ENCODE data around the gene NOL12.
"Not testable (repeated sequence)": the region's sequence is repeated elsewhere in the genome, so short reads cannot be mapped to it uniquely, and the experiment has no call there.

NOL12 gene

DNA sequence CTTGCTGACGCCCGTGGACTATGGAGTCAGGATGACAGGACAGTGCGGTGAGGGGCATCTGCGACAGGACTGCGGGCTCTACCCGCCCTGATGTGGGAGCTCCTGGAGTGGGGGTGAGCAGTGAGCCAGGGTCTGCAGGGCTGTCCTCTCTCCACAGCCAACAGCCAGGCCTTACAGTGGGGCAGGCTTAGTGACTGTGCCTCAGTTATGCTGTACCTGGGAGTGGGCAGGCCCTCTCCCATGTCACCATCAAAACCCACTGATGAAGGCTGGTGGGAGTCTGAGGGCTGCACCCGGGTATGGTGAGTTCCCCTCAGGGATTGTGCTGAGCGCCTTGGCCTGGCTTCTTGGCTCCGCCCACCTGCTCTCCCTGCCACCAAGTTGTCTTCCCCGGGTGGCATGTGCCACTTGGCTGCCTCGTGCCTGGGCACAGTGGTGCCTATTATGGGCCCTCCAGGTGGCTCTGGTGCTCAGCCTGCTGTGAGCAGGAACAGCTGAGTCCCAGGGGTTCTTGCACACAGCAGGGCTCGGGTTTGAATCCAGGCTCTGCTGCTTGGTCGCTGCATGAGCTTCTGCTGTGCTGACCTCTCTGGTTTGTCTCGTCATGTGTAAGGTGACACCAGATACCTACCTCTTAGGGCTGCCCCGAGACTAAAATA lies 6.6 kb downstream of the NOL12 start (continued):
- TF ChIP-seq RARB (CRISPR knock-in tag; IDR thresholded peaks at IDR 0.05) = no peak
- TF ChIP-seq ARNTL (CRISPR knock-in tag; IDR thresholded peaks at IDR 0.05; ENCODE audit: borderline replicate concordance, low read depth) = no peak
- TF ChIP-seq GLIS3 (CRISPR knock-in tag; IDR thresholded peaks at IDR 0.05) = no peak
- no peak for TF ChIP-seq SNAI2 (CRISPR knock-in tag; IDR thresholded peaks at IDR 0.05)

DNA sequence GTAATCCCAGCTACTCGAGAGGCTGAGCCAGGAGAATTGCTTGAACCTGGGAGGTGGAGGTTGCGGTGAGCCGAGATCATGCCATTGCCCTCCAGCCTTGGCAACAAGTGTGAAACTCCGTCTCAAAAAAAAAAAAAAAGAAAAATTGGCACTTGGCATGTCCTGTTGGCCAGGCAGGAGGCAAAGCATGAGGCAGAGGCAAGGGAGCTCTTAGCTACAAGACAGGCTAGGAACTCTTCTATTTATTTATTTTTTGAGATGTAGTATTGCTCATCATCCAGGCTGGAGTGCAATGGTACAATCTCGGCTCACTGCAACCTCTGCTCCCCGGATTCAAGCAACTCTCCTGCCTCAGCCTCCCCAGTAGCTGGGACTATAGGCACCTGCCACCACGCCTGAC lies 8.0 kb downstream of the NOL12 start:
- ATAC-seq = not testable (repeated sequence)

DNA sequence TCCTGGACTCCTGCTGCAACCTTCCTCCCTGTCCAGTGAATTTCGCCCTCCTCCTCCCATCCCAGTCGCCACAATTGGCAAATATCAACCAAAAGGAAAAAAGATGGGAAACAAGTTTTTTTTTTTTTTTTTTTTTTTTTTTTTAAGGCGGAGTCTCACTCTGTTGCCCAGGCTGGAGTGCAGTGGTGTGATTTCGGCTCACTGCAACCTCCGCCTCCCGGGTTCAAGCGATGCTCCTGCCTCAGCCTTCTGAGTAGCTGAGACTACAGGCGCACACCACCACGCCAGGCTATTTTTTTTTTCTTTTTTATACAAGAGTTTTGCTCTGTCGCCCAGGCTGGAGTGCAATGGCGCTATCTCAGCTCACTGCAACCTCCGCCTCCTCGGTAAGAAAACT lies 10.1 kb downstream of the NOL12 start:
- not testable (repeated sequence) for ATAC-seq

DNA sequence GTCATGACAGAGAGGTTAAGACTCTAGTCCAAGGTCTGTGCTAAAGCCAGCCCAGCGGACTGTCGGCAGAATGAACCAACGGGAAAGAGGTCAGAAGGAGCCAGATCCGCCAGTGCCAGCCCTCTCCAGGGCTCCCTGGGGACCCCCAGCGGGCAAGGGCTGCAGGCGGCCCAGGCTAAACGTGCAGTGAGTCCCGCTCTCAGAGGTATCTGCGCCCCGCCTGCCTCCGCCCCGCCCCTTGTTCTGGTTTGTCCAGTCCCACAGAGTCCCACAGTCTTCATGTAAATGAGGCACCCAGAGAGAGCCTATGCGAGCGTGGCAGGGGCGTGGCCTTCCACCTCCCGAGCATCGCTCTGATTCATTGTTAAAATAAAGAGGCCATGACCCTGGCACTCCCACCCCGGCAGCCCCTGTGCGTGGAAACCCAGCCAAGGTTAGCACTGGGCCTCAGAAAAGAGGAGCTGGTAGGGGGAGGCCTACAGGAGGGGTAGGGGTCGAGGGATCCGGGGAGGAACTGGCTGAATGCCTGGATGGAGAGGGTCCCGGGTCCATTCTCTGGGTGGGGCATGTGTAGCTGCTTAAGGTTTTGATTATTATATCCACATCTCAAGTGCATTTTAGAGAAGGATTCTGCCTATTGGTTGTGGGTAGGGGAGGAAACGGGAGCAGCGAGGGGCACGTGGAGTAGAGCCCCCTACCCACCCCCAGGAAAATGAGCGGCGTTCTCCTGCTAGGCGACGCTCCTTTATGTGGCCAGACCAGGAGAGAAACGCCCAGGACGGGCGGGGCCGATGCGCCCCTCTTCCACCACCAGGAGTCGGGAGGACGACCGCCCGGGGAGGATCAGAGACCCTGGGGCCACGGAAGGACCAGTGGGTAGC lies 10.8 kb downstream of the NOL12 start, which contains the start of gene TRIOBP:
TRIOBP (plus strand) TSS at position 392 of the 881 bp plus-strand sequence. CDS start 4,318 bp downstream, outside the sequence.
- TF ChIP-seq ZNF70 (CRISPR knock-in tag; IDR thresholded peaks at IDR 0.05) (no peak), SNAI2 (CRISPR knock-in tag; IDR thresholded peaks at IDR 0.05) (no peak), ZNF565 (CRISPR knock-in tag; conservative IDR thresholded peaks at IDR 0.05; ENCODE audit: low read depth) (no peak)
- TF ChIP-seq, protein P1, sequence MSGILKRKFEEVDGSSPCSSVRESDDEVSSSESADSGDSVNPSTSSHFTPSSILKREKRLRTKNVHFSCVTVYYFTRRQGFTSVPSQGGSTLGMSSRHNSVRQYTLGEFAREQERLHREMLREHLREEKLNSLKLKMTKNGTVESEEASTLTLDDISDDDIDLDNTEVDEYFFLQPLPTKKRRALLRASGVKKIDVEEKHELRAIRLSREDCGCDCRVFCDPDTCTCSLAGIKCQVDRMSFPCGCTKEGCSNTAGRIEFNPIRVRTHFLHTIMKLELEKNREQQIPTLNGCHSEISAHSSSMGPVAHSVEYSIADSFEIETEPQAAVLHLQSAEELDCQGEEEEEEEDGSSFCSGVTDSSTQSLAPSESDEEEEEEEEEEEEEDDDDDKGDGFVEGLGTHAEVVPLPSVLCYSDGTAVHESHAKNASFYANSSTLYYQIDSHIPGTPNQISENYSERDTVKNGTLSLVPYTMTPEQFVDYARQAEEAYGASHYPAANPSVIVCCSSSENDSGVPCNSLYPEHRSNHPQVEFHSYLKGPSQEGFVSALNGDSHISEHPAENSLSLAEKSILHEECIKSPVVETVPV (CRISPR knock-in tag; IDR thresholded peaks at IDR 0.05) = 0 out of 2 replicates have a peak, but pooled peaks have one; percentile 27
- ATAC-seq = peak; percentile 100

DNA sequence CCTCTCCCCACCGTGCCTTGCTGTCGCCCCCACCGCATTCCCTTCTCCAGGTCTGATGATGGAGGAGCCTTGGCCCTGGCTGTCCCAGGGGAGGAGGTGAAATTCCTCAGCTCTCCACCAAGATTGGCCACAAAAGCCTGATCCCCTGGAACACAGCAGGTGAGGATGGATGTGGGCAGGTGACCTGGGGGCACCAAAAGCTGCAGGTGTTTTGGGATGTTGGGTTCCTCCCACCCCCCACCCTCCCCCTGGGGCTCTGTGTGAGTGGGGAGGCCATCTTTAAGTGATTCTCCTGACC lies 11.3 kb downstream of the NOL12 start:
- no peak for ATAC-seq
- TF ChIP-seq RARB (CRISPR knock-in tag; IDR thresholded peaks at IDR 0.05) (no peak), ZNF70 (CRISPR knock-in tag; IDR thresholded peaks at IDR 0.05) (0 out of 2 replicates have a peak, but pooled peaks have one; percentile 23)

DNA sequence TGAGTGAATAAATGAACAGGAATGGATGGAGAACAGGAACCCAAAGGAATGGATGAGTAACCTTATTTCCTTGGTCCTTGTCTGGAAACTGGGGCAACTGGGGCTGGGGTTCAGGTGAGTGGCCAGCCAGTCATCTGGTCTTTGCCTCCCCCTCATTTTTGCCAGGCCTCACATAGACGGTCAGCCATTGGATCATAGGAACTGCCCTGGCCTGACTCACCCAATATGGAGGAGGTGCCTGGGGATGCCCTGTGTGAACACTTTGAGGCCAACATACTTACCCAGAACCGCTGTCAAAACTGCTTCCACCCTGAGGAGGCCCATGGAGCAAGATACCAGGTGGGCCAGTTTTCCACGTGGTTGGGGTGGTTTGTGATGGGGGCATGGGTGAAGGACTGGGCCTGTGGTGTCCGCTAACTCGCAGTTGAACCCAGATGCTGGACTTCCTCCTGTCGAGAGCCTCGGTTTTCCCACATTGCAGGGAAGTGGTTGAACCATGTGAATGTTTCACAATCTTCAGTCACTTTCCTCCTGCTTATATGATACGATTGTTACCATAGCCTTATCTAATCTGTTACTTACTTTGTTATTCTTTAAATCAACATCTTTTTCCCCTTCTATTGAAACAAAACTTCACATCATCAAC lies 15.1 kb downstream of the NOL12 start:
- TF ChIP-seq CSDC2 (CRISPR knock-in tag; IDR thresholded peaks at IDR 0.05) = no peak
- TF ChIP-seq TOX (CRISPR knock-in tag; IDR thresholded peaks at IDR 0.05; ENCODE audit: borderline replicate concordance) = no peak
- no peak for ATAC-seq

DNA sequence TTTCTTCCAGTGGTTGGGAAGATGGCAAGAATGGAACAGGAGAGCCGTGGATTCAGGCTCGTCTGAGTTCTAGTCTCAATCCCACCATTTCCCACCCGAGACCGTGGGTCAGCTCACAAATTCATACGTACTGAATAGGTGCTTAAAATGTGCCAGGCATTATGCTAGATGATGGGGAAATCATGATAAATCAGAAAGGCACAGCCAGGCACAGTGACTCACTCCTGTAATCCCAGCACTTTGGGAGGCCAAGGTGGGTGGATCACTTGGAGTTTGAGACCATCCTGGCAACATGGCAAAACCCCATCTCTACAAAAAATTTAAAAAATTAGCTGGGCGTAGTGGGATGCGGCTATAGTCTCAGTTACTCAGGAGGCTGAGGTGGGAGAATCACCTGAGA lies 17.8 kb downstream of the NOL12 start:
- TF ChIP-seq PPARA (CRISPR knock-in tag; IDR thresholded peaks at IDR 0.05; ENCODE audit: borderline replicate concordance) (no peak), RARB (CRISPR knock-in tag; IDR thresholded peaks at IDR 0.05) (no peak), TCF4 (CRISPR knock-in tag; IDR thresholded peaks at IDR 0.05; ENCODE audit: borderline replicate concordance) (no peak), CSDC2 (CRISPR knock-in tag; IDR thresholded peaks at IDR 0.05) (no peak), OSR1 (CRISPR knock-in tag; IDR thresholded peaks at IDR 0.05) (no peak), GLIS3 (CRISPR knock-in tag; IDR thresholded peaks at IDR 0.05) (no peak), BACH2 (CRISPR knock-in tag; IDR thresholded peaks at IDR 0.05; ENCODE audit: borderline replicate concordance) (no peak), ZFP3 (CRISPR knock-in tag; IDR thresholded peaks at IDR 0.05) (no peak), ZNF565 (CRISPR knock-in tag; conservative IDR thresholded peaks at IDR 0.05; ENCODE audit: low read depth) (no peak)
- TF ChIP-seq, protein P2, sequence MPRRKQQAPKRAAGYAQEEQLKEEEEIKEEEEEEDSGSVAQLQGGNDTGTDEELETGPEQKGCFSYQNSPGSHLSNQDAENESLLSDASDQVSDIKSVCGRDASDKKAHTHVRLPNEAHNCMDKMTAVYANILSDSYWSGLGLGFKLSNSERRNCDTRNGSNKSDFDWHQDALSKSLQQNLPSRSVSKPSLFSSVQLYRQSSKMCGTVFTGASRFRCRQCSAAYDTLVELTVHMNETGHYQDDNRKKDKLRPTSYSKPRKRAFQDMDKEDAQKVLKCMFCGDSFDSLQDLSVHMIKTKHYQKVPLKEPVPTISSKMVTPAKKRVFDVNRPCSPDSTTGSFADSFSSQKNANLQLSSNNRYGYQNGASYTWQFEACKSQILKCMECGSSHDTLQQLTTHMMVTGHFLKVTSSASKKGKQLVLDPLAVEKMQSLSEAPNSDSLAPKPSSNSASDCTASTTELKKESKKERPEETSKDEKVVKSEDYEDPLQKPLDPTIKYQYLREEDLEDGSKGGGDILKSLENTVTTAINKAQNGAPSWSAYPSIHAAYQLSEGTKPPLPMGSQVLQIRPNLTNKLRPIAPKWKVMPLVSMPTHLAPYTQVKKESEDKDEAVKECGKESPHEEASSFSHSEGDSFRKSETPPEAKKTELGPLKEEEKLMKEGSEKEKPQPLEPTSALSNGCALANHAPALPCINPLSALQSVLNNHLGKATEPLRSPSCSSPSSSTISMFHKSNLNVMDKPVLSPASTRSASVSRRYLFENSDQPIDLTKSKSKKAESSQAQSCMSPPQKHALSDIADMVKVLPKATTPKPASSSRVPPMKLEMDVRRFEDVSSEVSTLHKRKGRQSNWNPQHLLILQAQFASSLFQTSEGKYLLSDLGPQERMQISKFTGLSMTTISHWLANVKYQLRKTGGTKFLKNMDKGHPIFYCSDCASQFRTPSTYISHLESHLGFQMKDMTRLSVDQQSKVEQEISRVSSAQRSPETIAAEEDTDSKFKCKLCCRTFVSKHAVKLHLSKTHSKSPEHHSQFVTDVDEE (CRISPR knock-in tag; IDR thresholded peaks at IDR 0.05) = no peak
- TF ChIP-seq, protein P1 (CRISPR knock-in tag; IDR thresholded peaks at IDR 0.05) = no peak
- no peak for ATAC-seq

Data from SK-N-SH treated with all-trans-retinoic acid at 6 μM for 48 hours (cell line).